HG03159 (cell line): ENCODE measurements around the gene BSG.

Source experiments
- ATAC-seq: cut with Tn5 transposase; IDR thresholded peaks from one replicate; pipeline ENCODE4 v1.9.1; 2021; ENCODE audit warnings: mild to moderate bottlenecking, moderate library complexity; ENCODE audit not compliant: unreplicated experiment

The BSG gene

DNA sequence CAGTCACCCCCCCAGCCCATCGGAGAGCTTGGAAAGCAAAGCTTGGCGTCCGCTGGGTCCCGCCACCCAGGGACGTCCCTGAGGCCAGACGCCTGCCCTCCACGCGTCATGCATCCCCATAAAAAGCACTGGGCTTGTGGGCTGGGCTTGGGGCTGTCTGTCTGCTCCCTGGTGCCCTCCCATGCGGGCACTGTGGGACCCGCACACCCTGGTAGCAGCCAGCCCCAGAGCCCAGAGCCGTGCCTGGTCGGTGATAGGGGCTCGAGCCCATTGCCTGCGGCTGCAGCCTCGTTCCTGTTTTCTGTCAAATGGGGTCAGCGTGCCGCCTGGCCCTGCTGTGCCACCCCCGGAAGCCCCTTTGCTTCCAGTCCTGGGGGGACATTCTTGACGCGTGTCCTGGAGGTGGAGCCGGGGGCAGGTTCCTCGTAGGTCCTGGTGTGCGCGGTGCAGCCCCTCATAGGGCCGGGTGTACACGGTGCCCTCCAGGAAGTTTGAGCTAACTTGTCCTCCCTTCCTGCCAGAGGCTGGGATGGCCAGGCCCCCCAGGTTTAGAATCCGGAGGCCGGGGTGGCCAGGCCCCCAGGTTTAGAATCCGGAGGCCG, 32.9 kb upstream of the BSG start:
- ATAC-seq = no peak

DNA sequence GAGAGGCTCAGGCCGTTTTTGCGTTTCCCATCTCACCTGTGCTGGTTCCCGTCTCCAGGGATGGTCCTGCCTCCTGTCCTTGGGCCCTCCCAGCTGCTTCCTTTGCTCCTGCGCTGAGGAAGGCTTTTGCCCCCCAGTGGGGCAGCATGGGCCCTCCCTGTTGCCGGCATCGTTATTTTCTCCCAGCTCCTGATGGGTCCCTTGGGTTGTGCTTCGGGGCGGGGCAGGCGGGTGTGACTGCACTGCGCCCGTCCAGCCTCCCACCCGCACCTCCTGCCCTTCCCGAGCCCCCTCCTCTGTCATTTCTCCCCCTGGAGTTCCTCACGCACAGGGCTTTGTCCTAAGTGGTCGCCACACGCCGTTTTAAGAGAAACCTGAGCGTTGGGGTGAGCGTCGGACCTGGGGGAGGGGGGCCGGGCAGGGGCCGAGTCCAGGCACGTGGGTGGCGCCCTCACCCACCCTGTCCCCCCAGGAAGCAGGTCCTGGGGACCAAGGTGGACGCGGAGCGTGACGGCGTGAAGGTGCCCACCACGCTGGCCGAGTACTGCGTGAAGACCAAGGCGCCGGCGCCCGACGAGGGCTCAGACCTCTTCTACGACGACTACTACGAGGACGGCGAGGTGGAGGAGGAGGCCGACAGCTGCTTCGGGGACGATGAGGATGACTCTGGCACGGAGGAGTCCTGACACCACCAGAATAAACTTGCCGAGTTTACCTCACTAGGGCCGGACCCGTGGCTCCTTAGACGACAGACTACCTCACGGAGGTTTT, 31.3 kb upstream of the BSG start:
- ATAC-seq = no peak

DNA sequence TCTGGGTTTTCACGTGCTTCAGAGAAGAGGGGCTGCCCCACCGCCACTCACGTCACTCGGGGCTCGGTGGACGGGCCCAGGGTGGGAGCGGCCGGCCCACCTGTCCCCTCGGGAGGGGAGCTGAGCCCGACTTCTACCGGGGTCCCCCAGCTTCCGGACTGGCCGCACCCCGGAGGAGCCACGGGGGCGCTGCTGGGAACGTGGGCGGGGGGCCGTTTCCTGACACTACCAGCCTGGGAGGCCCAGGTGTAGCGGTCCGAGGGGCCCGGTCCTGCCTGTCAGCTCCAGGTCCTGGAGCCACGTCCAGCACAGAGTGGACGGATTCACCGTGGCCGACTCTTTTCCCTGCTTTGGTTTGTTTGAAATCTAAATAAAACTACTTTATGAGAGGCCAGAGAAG, 30.7 kb upstream of the BSG start:
- no peak for ATAC-seq

GRCh38 chr19:542173-542866, 30.1 kb upstream of the BSG start:
- no peak for ATAC-seq

DNA sequence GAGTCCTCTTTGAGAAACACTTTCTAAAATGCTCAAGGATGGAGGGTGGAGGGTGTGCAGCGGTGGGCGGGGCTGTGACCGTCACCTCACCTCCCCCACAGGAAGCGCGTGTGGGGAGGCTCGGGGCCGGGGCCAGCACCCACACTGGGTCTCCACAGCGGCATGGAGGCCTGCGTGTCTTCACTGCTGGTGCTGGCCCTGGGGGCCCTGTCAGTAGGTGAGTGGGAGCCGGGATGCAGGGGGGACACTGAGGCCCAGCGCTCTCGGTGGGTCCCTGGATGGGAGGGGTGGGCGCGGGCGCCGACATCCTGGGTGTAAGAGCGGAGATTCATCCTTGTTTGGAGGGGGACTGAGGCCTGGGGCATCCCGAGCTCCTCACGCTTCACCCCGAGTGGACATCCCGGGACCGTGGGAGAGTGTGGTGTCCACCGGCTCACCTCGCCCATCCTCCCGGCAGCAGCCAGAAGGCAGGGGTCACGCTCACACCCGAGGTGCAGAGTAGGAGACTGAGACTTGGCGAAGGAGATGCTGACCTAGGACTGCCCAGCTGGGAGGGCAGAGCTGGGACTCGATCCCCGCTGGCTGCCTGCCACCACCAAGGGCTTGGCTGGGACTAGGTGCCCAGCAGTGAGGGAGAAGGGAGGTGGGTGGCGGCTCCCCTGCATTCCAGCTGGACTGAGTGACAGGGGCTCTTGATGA, 28.3 kb upstream of the BSG start, which contains the start of gene GZMM:
GZMM (plus strand) TSS at position 144 of the 699 bp plus-strand sequence; CDS start at position 163, 19 bp downstream.
- ATAC-seq = no peak

- no peak for ATAC-seq
Observed at GRCh38 chr19:547117-547516, 25.3 kb upstream of the BSG start.

DNA sequence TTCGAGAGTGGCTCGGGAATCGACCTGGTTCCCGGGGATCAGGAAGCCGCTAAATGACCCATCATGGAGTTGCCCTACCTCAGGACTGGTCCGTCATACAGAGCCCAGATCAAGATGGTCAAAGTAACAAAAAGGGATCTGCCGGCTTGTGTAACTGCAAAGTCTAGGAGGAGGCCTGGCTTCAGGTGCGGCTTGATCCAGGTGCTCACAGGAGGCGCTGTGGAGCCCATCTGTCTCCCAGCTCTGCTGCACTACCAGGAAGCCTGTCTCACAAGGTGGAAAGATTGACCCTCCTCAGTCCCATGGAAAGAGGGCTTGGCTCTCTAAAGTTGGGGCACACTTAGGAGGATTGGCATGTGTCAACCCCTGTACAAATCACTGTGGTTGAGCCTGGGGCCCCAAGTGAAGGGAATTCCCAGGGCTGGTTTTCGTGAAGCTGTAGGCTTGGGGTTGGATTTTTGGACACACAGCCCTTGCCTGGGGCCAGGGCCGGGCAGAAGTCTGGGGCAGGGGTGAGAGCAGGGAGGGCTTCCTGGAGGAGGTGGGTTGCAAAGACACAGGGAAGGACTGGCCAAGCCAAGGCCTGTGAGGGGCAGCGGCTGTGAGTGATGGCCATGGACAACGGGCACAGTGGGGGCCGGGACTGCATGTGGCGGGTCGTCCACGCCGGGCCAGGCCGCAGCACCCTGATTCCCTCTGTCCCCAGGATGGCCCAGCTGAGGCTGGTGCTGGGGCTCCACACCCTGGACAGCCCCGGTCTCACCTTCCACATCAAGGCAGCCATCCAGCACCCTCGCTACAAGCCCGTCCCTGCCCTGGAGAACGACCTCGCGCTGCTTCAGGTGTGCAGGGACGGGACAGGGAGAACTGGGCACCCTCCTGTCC, 24.3 kb upstream of the BSG start:
- no peak for ATAC-seq

DNA sequence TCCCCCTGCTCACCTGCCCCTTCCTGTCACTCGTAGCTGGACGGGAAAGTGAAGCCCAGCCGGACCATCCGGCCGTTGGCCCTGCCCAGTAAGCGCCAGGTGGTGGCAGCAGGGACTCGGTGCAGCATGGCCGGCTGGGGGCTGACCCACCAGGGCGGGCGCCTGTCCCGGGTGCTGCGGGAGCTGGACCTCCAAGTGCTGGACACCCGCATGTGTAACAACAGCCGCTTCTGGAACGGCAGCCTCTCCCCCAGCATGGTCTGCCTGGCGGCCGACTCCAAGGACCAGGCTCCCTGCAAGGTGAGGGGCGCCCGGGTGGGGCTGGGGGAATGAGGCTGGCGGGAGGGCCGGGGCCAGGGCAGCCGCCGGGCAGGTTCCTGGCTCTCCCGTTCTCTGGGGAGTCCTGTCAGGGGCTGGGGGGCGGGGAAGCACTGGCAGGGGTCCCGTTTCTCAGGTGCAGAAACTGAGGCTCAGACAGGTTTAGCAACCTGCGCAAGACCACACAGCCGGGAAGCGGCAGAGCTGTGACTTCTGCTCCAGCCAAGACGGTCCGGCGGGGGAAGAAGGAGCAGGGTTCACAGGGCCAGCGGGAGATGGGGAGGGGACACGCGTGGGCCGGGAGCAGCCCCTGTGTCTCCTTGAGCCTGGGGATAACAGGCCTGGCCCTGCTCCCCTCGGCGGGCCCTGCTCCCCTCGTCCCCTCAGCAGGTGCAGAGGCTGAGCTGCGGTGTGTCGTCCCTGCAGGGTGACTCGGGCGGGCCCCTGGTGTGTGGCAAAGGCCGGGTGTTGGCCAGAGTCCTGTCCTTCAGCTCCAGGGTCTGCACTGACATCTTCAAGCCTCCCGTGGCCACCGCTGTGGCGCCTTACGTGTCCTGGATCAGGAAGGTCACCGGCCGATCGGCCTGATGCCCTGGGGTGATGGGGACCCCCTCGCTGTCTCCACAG, 23.2 kb upstream of the BSG start:
- no peak for ATAC-seq

GRCh38 chr19:554817-555216, 17.6 kb upstream of the BSG start:
- no peak for ATAC-seq

GRCh38 chr19:555474-555808, 17.0 kb upstream of the BSG start:
- no peak for ATAC-seq

DNA sequence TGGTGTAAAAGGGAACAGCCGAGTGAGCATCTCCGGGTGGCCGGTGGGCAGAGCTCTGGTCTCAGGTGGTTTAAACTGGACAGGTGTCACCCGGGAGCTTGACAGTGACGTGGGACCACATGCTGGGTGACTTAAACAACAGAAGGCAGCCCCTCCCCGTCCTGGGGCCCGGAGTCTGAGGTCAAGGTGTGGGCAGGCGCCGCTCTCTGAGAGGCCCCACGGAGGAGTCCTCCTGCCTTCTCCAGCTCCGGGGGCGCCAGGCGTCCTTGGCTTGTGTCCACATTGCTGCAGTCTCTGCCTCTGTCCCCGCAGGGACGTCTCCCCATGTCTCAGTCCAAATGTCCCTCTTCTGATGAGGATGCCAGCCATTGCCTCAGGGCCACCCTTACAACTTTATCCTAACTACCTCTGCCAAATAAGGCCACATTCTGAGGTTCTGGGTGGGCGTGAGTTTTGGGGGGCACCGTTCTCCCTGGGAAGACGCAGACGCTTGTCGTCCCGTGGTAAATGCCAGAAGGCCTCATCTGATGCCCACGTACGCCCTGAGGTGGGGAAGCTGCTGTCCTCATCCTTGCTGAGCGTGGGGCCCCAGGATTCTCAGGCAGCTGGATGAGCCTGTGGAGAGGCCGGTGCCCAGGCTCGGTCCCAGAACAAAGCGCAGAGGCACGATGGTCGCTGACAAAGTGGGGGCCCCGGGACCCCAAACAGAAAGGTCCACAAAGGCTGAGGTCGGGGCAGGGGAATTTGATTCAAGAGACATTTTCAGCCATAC, 15.6 kb upstream of the BSG start:
- no peak for ATAC-seq

GRCh38 chr19:558770-559439, 13.5 kb upstream of the BSG start:
- no peak for ATAC-seq

DNA sequence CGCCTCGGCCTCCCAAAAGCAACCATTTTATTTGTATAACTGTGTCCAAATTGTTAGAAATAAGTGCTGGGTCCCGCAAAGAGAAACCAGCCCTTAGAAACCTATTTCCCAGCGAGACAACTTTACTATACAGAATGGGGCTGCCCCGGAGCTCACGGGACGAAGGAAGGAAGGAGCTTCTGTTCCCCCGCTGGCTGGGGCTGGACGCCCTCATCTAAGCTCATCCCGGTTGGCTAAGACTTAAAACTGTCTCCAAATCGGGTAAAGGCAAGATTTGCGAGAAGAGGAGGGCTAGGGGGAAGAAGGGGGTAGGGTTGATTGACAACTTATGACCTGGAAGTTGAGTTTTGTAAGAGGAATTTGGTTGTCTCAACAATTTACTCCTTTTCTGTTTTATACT, 12.3 kb upstream of the BSG start:
- ATAC-seq = no peak

- no peak for ATAC-seq
Observed at GRCh38 chr19:566403-566802, 6.0 kb upstream of the BSG start.

DNA sequence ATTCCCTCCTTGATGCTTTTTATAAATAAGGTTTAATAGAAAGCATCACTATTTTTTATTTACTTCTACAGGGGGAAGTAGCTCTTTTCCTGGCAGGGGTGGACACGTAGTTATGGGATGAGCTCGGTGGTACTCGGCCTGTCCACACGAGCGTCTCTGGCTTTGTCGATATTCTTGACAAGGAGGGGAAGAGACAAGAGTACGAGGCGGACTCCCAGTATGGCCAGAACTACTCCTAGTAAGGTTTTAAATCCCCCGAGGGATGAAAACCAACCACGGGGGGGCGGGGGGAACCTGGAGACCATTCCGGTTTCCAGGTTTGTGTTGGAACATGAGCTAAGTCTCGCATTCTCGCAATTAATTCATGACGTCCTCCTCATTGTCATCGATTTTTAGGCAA, 5.6 kb upstream of the BSG start:
- no peak for ATAC-seq

GRCh38 chr19:567296-567900, 5.0 kb upstream of the BSG start:
- ATAC-seq = no peak

DNA sequence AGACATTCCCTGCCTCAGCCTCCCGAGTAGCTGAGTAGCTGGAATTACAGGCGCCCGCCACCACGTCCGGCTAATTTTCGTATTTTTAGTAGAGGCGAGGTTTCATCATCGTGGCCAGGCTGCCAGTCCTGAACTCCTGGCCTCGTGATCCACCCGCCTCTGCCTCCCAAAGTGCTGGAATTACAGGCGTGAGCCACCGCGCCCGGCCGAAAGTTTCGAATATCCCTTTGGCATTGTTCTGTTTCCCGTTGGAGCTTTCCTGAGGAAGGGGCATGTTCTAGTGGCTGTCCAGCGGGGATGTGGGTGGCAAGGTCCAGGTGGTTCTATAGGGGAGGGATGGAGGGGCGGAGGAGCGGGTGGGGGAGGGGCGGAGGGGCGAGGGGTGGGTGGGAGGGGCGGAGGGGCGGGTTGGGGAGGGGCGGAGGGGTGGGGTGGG, 2.1 kb upstream of the BSG start:
- ATAC-seq = no peak
